Trophoblast cell (in vitro differentiated cells and primary cell): Measurements from ENCODE around the gene AIG1.

Experiments used
- DNase-seq, 2 donors: peaks; one replicate each; pipeline ENCODE4 v3.0.0-alpha.2; 2016
- H2AFZ ChIP-seq: 2 replicates; pipeline ENCODE4 v1.6.1; 2013; ENCODE audit warnings: low read length, moderate library complexity, mild to moderate bottlenecking; ENCODE audit not compliant: insufficient read depth, poor library complexity
- H2AK5ac ChIP-seq: 2 replicates; pipeline ENCODE4 v1.6.1; 2013; ENCODE audit warnings: mild to moderate bottlenecking, low read length
- H2BK120ac ChIP-seq: 2 replicates; pipeline ENCODE4 v1.6.1; 2013; ENCODE audit warnings: low read length, mild to moderate bottlenecking, moderate library complexity; ENCODE audit not compliant: insufficient read depth, poor library complexity
- H2BK12ac ChIP-seq: 2 replicates; pipeline ENCODE4 v1.6.1; 2013; ENCODE audit warnings: mild to moderate bottlenecking, low read length, moderate library complexity
- H2BK5ac ChIP-seq: 2 replicates; pipeline ENCODE4 v1.6.1; 2013; ENCODE audit warnings: low read length, low read depth, moderate library complexity, mild to moderate bottlenecking; ENCODE audit not compliant: poor library complexity
- H3K14ac ChIP-seq: 2 replicates; pipeline ENCODE4 v1.6.1; 2013; ENCODE audit warnings: mild to moderate bottlenecking, low read length
- H3K18ac ChIP-seq: 2 replicates; pipeline ENCODE4 v1.6.1; 2013; ENCODE audit warnings: mild to moderate bottlenecking, low read length
- H3K23ac ChIP-seq: 2 replicates; pipeline ENCODE4 v1.6.1; 2013; ENCODE audit warnings: low read length
- H3K27ac ChIP-seq: 2 replicates; pipeline ENCODE4 v1.5.1; 2013; ENCODE audit warnings: low read depth, mild to moderate bottlenecking, inconsistent platforms, low read length, moderate library complexity
- H3K27me3 ChIP-seq: 2 replicates; pipeline ENCODE4 v1.6.1; 2013; ENCODE audit warnings: inconsistent platforms, mild to moderate bottlenecking, low read length, moderate library complexity; ENCODE audit not compliant: insufficient read depth
- H3K36me3 ChIP-seq, 2 experiments: 1 replicate in 1 of 2; 2 replicates in 1 of 2; pipeline ENCODE4 v1.6.1; 2013; ENCODE audit warnings: low read length in 2 of 2, mild to moderate bottlenecking in 2 of 2, moderate library complexity in 1 of 2; ENCODE audit not compliant: insufficient read depth in 2 of 2, control insufficient read depth in 1 of 2
- H3K4ac ChIP-seq: 2 replicates; pipeline ENCODE4 v1.6.1; 2013; ENCODE audit warnings: low read depth, mild to moderate bottlenecking, low read length, moderate library complexity
- H3K4me1 ChIP-seq, 2 experiments: 1 replicate in 1 of 2; 2 replicates in 1 of 2; pipeline ENCODE4 v1.6.1; 2013; ENCODE audit warnings: low read length in 2 of 2, mild to moderate bottlenecking in 2 of 2, moderate library complexity in 1 of 2; ENCODE audit not compliant: insufficient read depth in 2 of 2, control insufficient read depth in 1 of 2
- H3K4me2 ChIP-seq: 2 replicates; pipeline ENCODE4 v1.6.1; 2013; ENCODE audit warnings: inconsistent platforms, mild to moderate bottlenecking, low read length, moderate library complexity
- H3K4me3 ChIP-seq: 2 replicates; pipeline ENCODE4 v1.5.1; 2013; ENCODE audit warnings: mild to moderate bottlenecking, low read depth, low read length, inconsistent platforms
- H3K79me1 ChIP-seq: one replicate; pipeline ENCODE4 v1.6.1; 2013; ENCODE audit warnings: low read length
- H3K79me2 ChIP-seq: 2 replicates; pipeline ENCODE4 v1.6.1; 2013; ENCODE audit warnings: low read length, mild to moderate bottlenecking; ENCODE audit not compliant: control insufficient read depth, insufficient read depth, poor library complexity
- H3K9ac ChIP-seq: 2 replicates; pipeline ENCODE4 v1.6.1; 2013; ENCODE audit warnings: mild to moderate bottlenecking, low read length
- H3K9me3 ChIP-seq: 2 replicates; pipeline ENCODE4 v1.6.1; 2013; ENCODE audit warnings: low read depth, mild to moderate bottlenecking, control low read depth, inconsistent platforms, low read length; ENCODE audit not compliant: insufficient read depth
- H4K12ac ChIP-seq: 2 replicates; pipeline ENCODE4 v1.6.1; 2013; ENCODE audit warnings: low read depth, mild to moderate bottlenecking, low read length, moderate library complexity
- H4K8ac ChIP-seq: 2 replicates; pipeline ENCODE4 v1.6.1; 2013; ENCODE audit warnings: low read depth, mild to moderate bottlenecking, low read length, moderate library complexity
- H4K91ac ChIP-seq: one replicate; pipeline ENCODE4 v1.6.1; 2013; ENCODE audit warnings: low read depth, mild to moderate bottlenecking, low read length, moderate library complexity
- WGBS: extraction: QIAGEN DNeasy Blood & Tissue Kit; methylation state at CpG from one replicate; pipeline ENCODE4 v1.1.7; 2013; ENCODE audit warnings: missing lambda C conversion rate; ENCODE audit not compliant: insufficient read length, insufficient coverage; ENCODE audit errors: extremely low coverage; 5-methylcytosine and 5-hydroxymethylcytosine counted together

Gene AIG1

DNA sequence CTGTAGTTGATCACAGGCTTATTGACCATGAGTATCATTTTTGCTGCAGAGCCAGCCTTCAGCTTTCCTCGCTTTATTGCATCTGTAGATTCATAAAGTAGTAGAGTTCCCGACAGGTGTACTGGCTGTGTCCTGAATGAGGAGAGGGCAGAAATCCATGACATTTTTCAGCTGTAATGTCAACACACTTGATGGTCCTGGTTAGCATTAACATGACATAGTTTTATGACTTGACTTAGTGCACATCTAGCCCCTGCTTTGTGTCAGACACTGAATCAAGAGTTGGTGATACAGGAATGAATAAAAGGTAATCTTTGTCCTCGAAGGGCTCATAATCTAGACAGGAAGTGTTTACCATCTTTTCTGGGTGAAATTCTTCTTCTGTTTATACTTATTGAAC lies 55.0 kb downstream of the AIG1 start:
- no peak overlapping the region for H3K4ac ChIP-seq
- H3K79me1 ChIP-seq, result peaks cover 5% of the 10 kb centered on the region
- no peaks in the 10 kb centered on the region for H3K27me3 ChIP-seq
- no peak overlapping the region for H2BK5ac ChIP-seq
- H3K36me3 ChIP-seq, result peaks cover 0 to 2% of the 10 kb centered on the region in 2 experiments
- H3K4me2 ChIP-seq, result no peak overlapping the region
- H4K8ac ChIP-seq, result no peak overlapping the region
- DNase-seq, result no peak
- no peak overlapping the region for H4K91ac ChIP-seq
- H3K9ac ChIP-seq, result no peak overlapping the region
- H3K23ac ChIP-seq, result no peak overlapping the region
- no peak overlapping the region for H2BK12ac ChIP-seq
- H2AFZ ChIP-seq, result no peak overlapping the region
- no peak overlapping the region for H3K18ac ChIP-seq
- H3K79me2 ChIP-seq, result no peaks in the 10 kb centered on the region
- H2BK120ac ChIP-seq, result no peak overlapping the region
- H3K27ac ChIP-seq, result no peak overlapping the region
- H3K4me1 ChIP-seq, result peaks cover 7% of the 10 kb centered on the region in 2 experiments
- WGBS, result no CpG with 5 or more reads among the region's 3 CpGs
- H4K12ac ChIP-seq, result no peak overlapping the region
- H2AK5ac ChIP-seq, result no peak overlapping the region
- no peak overlapping the region for H3K14ac ChIP-seq
- no peak overlapping the region for H3K4me3 ChIP-seq
- H3K9me3 ChIP-seq, result no peaks in the 10 kb centered on the region

DNA sequence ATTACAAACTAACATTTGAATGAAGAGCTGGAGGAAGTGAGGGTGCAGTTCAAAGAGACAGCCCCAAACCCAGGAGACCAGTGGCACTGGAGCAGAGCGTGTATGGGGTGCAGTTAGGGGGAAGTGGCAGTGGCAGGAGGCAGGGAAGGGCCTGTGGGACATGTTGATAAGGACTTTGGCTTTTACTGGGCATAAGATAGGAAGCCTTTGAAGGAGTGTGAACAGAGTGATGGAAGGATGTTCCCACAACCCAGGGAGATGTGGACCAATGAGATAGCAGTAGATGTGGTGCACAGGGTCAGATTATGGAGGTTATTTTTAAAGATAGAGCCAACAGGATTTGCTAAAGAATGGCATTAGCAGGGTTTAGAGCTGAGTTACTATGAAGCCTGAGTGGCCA lies 56.4 kb downstream of the AIG1 start:
- Histone ChIP-seq H3K27ac (no peak overlapping the region), H3K4me3 (no peak overlapping the region), H3K9me3 (no peaks in the 10 kb centered on the region), H3K9ac (no peak overlapping the region), H3K4ac (no peak overlapping the region), H2BK5ac (no peak overlapping the region), H3K14ac (no peak overlapping the region), H3K36me3 (peaks cover 0 to 2% of the 10 kb centered on the region in 2 experiments), H4K8ac (no peak overlapping the region), H2AFZ (no peak overlapping the region), H2BK120ac (no peak overlapping the region), H2AK5ac (no peak overlapping the region), H3K79me2 (no peaks in the 10 kb centered on the region), H4K91ac (no peak overlapping the region), H3K4me2 (no peak overlapping the region), H4K12ac (no peak overlapping the region), H3K18ac (no peak overlapping the region), H2BK12ac (no peak overlapping the region), H3K79me1 (peaks cover 2% of the 10 kb centered on the region), H3K23ac (no peak overlapping the region), H3K4me1 (peaks cover 3 to 5% of the 10 kb centered on the region in 2 experiments), H3K27me3 (no peaks in the 10 kb centered on the region)
- no peak for DNase-seq
- no CpG with 5 or more reads among the region's 1 CpG for WGBS

DNA sequence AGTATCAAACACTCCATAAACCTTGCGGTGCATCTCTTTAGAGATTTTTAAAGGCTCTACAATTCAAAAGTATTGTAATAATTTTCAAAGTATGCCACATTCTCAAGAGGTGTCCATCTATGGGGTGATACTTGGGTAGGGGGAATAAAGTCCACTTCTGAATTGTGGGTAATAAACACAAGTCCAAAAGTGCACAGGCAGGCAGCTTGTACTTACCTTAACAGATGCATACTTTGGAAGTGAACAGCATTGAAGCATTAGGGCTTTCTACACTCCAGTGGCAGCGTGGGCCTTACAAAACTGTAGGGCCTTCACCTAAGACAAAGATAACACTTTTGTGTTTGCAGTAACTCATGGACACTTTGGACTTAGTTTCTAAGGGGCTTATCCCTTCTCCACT lies 58.6 kb downstream of the AIG1 start:
- no peak overlapping the region for H4K91ac ChIP-seq
- H2AFZ ChIP-seq, result no peak overlapping the region
- no peaks in the 10 kb centered on the region for H3K79me2 ChIP-seq
- peaks cover 1% of the 10 kb centered on the region for H3K9me3 ChIP-seq
- H2AK5ac ChIP-seq, result no peak overlapping the region
- H3K4ac ChIP-seq, result no peak overlapping the region
- peaks cover 2% of the 10 kb centered on the region in 2 experiments for H3K36me3 ChIP-seq
- no CpG with 5 or more reads among the region's 2 CpGs for WGBS
- no peak overlapping the region for H3K4me3 ChIP-seq
- no peak overlapping the region for H3K14ac ChIP-seq
- no peaks in the 10 kb centered on the region for H3K79me1 ChIP-seq
- H3K9ac ChIP-seq, result no peak overlapping the region
- no peak for DNase-seq
- no peak overlapping the region for H2BK12ac ChIP-seq
- H4K8ac ChIP-seq, result no peak overlapping the region
- H3K27me3 ChIP-seq, result no peaks in the 10 kb centered on the region
- H3K18ac ChIP-seq, result no peak overlapping the region
- H3K4me2 ChIP-seq, result no peak overlapping the region
- H3K27ac ChIP-seq, result no peak overlapping the region
- H4K12ac ChIP-seq, result no peak overlapping the region
- no peak overlapping the region for H2BK5ac ChIP-seq
- H3K4me1 ChIP-seq, result no peaks in the 10 kb centered on the region
- no peak overlapping the region for H3K23ac ChIP-seq
- H2BK120ac ChIP-seq, result no peak overlapping the region

DNA sequence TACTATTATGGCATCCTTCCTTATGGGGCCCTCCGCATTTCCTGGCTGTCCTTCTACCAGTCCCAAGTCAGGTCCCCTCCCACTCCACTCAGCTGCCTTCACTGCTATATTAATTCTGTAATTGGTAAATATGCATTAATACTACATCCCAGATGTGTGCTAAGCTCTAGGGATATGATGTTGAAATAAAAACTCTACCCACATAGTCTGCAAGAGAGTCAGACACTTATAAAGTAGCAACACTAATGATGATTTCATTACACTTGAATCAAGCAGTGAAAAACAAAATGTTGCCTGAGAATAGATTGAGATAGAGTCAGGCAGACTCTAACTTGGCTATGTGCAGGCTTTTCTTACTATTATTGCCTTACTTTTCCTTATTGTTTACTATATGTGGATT lies 62.4 kb downstream of the AIG1 start:
- no peak overlapping the region for H3K23ac ChIP-seq
- no peaks in the 10 kb centered on the region for H3K4me1 ChIP-seq
- no peak overlapping the region for H4K8ac ChIP-seq
- no peaks in the 10 kb centered on the region for H3K79me1 ChIP-seq
- H2BK120ac ChIP-seq, result no peak overlapping the region
- no peaks in the 10 kb centered on the region for H3K27me3 ChIP-seq
- no peak overlapping the region for H2BK5ac ChIP-seq
- DNase-seq, result no peak
- no peak overlapping the region for H4K91ac ChIP-seq
- H3K4me2 ChIP-seq, result no peak overlapping the region
- no peak overlapping the region for H2AFZ ChIP-seq
- no peaks in the 10 kb centered on the region for H3K79me2 ChIP-seq
- peaks cover 2% of the 10 kb centered on the region for H3K9me3 ChIP-seq
- no peak overlapping the region for H3K4me3 ChIP-seq
- no peak overlapping the region for H3K14ac ChIP-seq
- H2AK5ac ChIP-seq, result no peak overlapping the region
- H4K12ac ChIP-seq, result no peak overlapping the region
- no peak overlapping the region for H3K18ac ChIP-seq
- no peak overlapping the region for H3K27ac ChIP-seq
- H3K36me3 ChIP-seq, result peaks cover 2 to 4% of the 10 kb centered on the region in 2 experiments
- H3K9ac ChIP-seq, result no peak overlapping the region
- no peak overlapping the region for H3K4ac ChIP-seq
- no peak overlapping the region for H2BK12ac ChIP-seq
- WGBS, result no CpG with 5 or more reads among the region's 1 CpG
